Kidney (tissue), 14 donors: ENCODE data around the gene AFDN. TPM values are rescaled to one million over a fixed set of nuclear protein-coding genes. Genes with fewer than 3 reads are reported as not detected.
A peak's percentile ranks its signal among the peaks of the same experiment; 100 is the strongest.

Experiments
- DNase-seq, 5 donors: peaks; one replicate each; pipeline ENCODE4 v3.0.0-alpha.2; 2013 to 2020
- FAIRE-seq: peaks from 2 replicates; lab custom pipeline; 2012; peaks lifted over from hg19 to GRCh38; lab: Jason Lieb, UNC
- H3K27ac ChIP-seq, 2 donors: one replicate each; pipeline ENCODE4 v1.7.0; 2013; ENCODE audit warnings: low read depth in 2 of 2, low read length in 2 of 2, inconsistent platforms in 1 of 2
- H3K27me3 ChIP-seq: one replicate; pipeline ENCODE4 v1.7.1; 2013; ENCODE audit warnings: low read length, inconsistent platforms; ENCODE audit not compliant: control insufficient read depth, insufficient read depth
- H3K36me3 ChIP-seq, 3 donors: one replicate each; pipeline versions ENCODE4 v1.7.0 to v1.7.1; 2013; ENCODE audit warnings: low read length in 3 of 3, control low read depth in 1 of 3, inconsistent platforms in 1 of 3; ENCODE audit not compliant: insufficient read depth in 3 of 3, control insufficient read depth in 2 of 3
- H3K4me1 ChIP-seq, 3 donors: one replicate each; pipeline versions ENCODE4 v1.7.0 to v1.7.1; 2013; ENCODE audit warnings: low read length in 3 of 3, inconsistent platforms in 1 of 3, low read depth in 1 of 3; ENCODE audit not compliant: control insufficient read depth in 2 of 3, insufficient read depth in 2 of 3
- H3K4me3 ChIP-seq, 3 donors: one replicate each; pipeline versions ENCODE4 v1.7.0 to v1.8.1; 2013; ENCODE audit warnings: low read length in 3 of 3, control low read depth in 1 of 3, inconsistent platforms in 1 of 3
- H3K9ac ChIP-seq, 3 donors: one replicate each; pipeline versions ENCODE4 v1.7.0 to v1.7.1; 2013; ENCODE audit warnings: low read length in 3 of 3, control low read depth in 1 of 3, inconsistent platforms in 1 of 3
- H3K9me3 ChIP-seq, 3 donors: one replicate each; pipeline versions ENCODE4 v1.7.0 to v1.7.1; 2013; ENCODE audit warnings: low read length in 3 of 3, control low read depth in 1 of 3, inconsistent platforms in 1 of 3; ENCODE audit not compliant: control insufficient read depth in 2 of 3, insufficient read depth in 1 of 3
- CTCF ChIP-seq: IDR thresholded peaks from 3 replicates; pipeline ENCODE4 v1.5.1; 2012; ENCODE audit warnings: mild to moderate bottlenecking, moderate library complexity, borderline replicate concordance; ENCODE audit not compliant: insufficient read depth; ENCODE audit errors: extremely low read depth
- intact Hi-C: fragments of 100-400 bp; cut with DNase I; formaldehyde crosslinking; loops from one replicate; pipeline ENCODE4 v1.11.1; 2022
- polyA plus RNA-seq: library from polyadenylated mRNA; stranded (reverse); fragments of 350-450 nt; fragmentation: Illumina TruSeq; extraction: RNeasy Lipid Tissue Mini Kit (QIAGEN cat#74804); gene quantifications from one replicate; pipeline ENCODE4 v1.2.3, GENCODE V29; 2014; ENCODE audit warnings: low read depth, low replicate concordance; ENCODE audit not compliant: insufficient read depth
- total RNA-seq: library from RNA; stranded (reverse); fragmentation: NEBNext Ultra II Directional; extraction: Animal tissue kit (Norgen Biotek cat#: 25700); gene quantifications from one replicate; pipeline ENCODE4 v1.2.1, GENCODE V29; 2021
- donor health status: control.
- donor health status: control.
- donor health status: control.
- donor health status: control.
- donor health status: control.
- donor health status: DM: yes; HTN: yes; CAD: no.
- donor health status: Normal renal cell carcinoma (clear cell type).

Gene AFDN
- total and polyA plus RNA-seq, 2 donors from 2014 or later: 21.5 to 175 TPM

- FAIRE-seq (no peak), DNase-seq (peak; percentile 59 to 89 (median 65))
- H3K4me3 ChIP-seq: peak overlapping the region; percentile 21 to 56 (median 24)
- no peaks in the 10 kb centered on the region for H3K36me3 ChIP-seq
- H3K4me1 ChIP-seq: peaks cover 0 to 16% (median 8%) of the 10 kb centered on the region in 3 donors
- H3K9ac ChIP-seq: peak overlapping the region in 1 of 3 donors; percentile 36
- no peak for TF ChIP-seq CTCF
- no peaks in the 10 kb centered on the region for H3K9me3 ChIP-seq
- intact Hi-C loops: no loop called here
- H3K27ac ChIP-seq: no peak overlapping the region
- H3K27me3 ChIP-seq: no peaks in the 10 kb centered on the region
Observed at GRCh38 chr6:167796192-167796981, 30.3 kb upstream of the AFDN start.

GRCh38 chr6:167797011-167797471, 29.7 kb upstream of the AFDN start:
- Histone ChIP-seq H3K4me1 (peaks cover 0 to 16% (median 2%) of the 10 kb centered on the region in 3 donors), H3K27me3 (no peaks in the 10 kb centered on the region), H3K27ac (no peak overlapping the region), H3K9ac (no peak overlapping the region), H3K36me3 (no peaks in the 10 kb centered on the region), H3K4me3 (peak overlapping the region; percentile 21 to 56 (median 24)), H3K9me3 (no peaks in the 10 kb centered on the region)
- no peak for FAIRE-seq
- intact Hi-C loops: no loop called here
- TF ChIP-seq CTCF: no peak
- peak in 4 of 5 donors; percentile 34 to 64 (median 44) for DNase-seq

DNA sequence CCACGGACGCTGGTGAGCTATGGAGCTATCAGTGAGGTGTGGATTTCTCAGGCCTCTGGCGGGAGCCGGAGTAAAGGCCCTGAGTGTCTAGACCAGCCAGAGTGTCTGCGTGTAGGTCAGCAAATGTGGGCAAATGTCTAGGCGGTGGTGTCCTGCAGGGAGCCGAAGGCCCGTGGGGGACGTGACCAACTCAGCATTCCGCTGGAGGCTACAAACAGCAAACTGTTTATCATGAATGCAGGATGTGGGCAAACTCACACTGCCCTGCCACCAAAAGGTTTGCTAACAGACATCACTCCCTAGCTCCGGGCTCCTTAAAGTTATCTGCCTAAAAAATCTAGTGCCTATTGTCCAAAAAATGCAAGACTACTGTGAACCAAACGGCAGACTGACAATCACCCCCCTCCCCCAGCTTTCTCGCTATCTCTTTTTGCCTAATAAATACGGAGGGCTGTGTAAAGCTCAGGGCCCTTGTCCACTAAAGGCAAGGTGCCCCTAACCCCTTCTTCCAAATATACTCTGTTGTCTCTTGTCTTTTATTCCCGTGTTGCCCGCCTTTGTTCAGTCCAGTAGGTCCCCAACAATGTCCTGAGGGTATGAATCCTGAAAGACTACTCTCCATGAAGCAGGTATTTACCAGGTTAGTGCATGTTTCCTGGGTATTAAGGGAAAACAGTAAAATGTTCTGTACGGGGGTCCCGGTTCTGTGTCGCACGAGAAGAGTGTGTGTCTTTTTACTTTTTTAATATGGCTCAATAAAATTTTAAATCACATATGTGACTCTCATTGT, 29.0 kb upstream of the AFDN start:
- no peaks in the 10 kb centered on the region for H3K27me3 ChIP-seq
- no peak for TF ChIP-seq CTCF
- intact Hi-C loops: no loop called here
- H3K4me1 ChIP-seq: peaks cover 0 to 14% (median 0%) of the 10 kb centered on the region in 3 donors
- H3K36me3 ChIP-seq: no peaks in the 10 kb centered on the region
- FAIRE-seq (no peak), DNase-seq (no peak)
- H3K9ac ChIP-seq: no peak overlapping the region
- no peaks in the 10 kb centered on the region for H3K9me3 ChIP-seq
- H3K27ac ChIP-seq: no peak overlapping the region
- H3K4me3 ChIP-seq: peak overlapping the region in 1 of 3 donors; percentile 56
